IMR-90 (cell line): ENCODE results near the gene SERTAD4.
"Not testable (repeated sequence)": the region's sequence is repeated elsewhere in the genome, so short reads cannot be mapped to it uniquely, and the experiment has no call there.

Experiments used
- BHLHE40 ChIP-seq: fragments of 150-350 bp; IDR thresholded peaks from 2 replicates; pipeline ENCODE4 v1.6.1; 2016; ENCODE audit warnings: mild to moderate bottlenecking, low read depth, low read length
- CEBPB ChIP-seq: IDR thresholded peaks from 2 replicates; pipeline ENCODE4 v1.6.1; 2012; ENCODE audit warnings: low read depth, low read length, improper control_type of control experiment
- NFE2L2 ChIP-seq: fragments of 150-350 bp; IDR thresholded peaks from 2 replicates; pipeline ENCODE4 v1.6.1; 2016; ENCODE audit warnings: low read depth, mild to moderate bottlenecking, low read length
- POLR2A ChIP-seq: IDR thresholded peaks from 2 replicates; pipeline ENCODE4 v1.6.1; 2012; ENCODE audit warnings: mild to moderate bottlenecking, low read depth, low read length
- RAD21 ChIP-seq: IDR thresholded peaks from 2 replicates; pipeline ENCODE4 v1.6.1; 2012; ENCODE audit warnings: low read length, improper control_type of control experiment
- RCOR1 ChIP-seq: IDR thresholded peaks from 2 replicates; pipeline ENCODE4 v1.6.1; 2012; ENCODE audit warnings: mild to moderate bottlenecking, low read length, improper control_type of control experiment; ENCODE audit not compliant: insufficient replicate concordance
- RFX5 ChIP-seq: IDR thresholded peaks from 2 replicates; pipeline ENCODE4 v1.8.0; 2012; ENCODE audit warnings: low read depth, mild to moderate bottlenecking, low read length, moderate library complexity
- TF ChIP-seq, protein P1 (sequence below): conservative IDR thresholded peaks from 2 replicates; pipeline ENCODE4 v1.5.1; 2012; ENCODE audit warnings: mild to moderate bottlenecking, low read depth, low read length, improper control_type of control experiment
- TF ChIP-seq, protein P2 (sequence below): fragments of 150-350 bp; IDR thresholded peaks from 2 replicates; pipeline ENCODE4 v1.6.1; 2016; ENCODE audit warnings: low read depth, mild to moderate bottlenecking, low read length, moderate library complexity, borderline replicate concordance

DNA sequence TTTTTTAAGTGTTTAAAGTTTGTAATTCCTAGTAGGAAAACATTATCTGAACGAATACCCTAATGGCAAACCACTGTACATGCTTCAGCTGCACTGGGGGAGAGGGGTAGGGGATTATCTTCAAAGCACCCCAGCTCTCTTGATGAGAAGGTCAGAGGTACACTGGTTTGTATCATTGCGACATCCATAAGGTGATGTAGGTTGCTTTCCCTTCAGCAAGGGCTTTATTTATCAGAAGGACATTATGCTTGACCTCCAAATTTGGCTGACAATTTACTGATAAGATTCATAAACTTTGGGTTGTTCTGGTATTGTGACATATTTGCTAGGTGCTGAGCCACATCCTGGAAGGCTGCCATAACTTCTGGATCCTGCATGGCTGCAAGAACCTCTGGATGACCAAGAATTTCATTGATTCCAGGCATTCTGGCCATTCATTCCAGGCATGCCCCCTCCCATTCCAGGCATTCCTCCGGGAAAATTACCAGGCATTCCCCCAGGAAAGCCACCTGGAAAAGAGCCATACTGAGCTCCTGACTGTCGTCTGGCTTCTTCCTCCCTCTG is 32.9 kb downstream of the SERTAD4 start:
- not testable (repeated sequence) for TF ChIP-seq RCOR1, POLR2A, NFE2L2, BHLHE40, RFX5, RAD21
- TF ChIP-seq, protein P1, sequence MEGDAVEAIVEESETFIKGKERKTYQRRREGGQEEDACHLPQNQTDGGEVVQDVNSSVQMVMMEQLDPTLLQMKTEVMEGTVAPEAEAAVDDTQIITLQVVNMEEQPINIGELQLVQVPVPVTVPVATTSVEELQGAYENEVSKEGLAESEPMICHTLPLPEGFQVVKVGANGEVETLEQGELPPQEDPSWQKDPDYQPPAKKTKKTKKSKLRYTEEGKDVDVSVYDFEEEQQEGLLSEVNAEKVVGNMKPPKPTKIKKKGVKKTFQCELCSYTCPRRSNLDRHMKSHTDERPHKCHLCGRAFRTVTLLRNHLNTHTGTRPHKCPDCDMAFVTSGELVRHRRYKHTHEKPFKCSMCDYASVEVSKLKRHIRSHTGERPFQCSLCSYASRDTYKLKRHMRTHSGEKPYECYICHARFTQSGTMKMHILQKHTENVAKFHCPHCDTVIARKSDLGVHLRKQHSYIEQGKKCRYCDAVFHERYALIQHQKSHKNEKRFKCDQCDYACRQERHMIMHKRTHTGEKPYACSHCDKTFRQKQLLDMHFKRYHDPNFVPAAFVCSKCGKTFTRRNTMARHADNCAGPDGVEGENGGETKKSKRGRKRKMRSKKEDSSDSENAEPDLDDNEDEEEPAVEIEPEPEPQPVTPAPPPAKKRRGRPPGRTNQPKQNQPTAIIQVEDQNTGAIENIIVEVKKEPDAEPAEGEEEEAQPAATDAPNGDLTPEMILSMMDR = not testable (repeated sequence)
- TF ChIP-seq, protein P2, sequence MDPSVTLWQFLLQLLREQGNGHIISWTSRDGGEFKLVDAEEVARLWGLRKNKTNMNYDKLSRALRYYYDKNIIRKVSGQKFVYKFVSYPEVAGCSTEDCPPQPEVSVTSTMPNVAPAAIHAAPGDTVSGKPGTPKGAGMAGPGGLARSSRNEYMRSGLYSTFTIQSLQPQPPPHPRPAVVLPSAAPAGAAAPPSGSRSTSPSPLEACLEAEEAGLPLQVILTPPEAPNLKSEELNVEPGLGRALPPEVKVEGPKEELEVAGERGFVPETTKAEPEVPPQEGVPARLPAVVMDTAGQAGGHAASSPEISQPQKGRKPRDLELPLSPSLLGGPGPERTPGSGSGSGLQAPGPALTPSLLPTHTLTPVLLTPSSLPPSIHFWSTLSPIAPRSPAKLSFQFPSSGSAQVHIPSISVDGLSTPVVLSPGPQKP = not testable (repeated sequence)
- TF ChIP-seq CEBPB = peak; percentile 72
